GM04504 (cell line): ENCODE measurements around the gene SPINK7.

Source experiments
- DNase-seq: peaks from one replicate; pipeline ENCODE4 v3.0.0-alpha.2; 2012; ENCODE audit warnings: low read depth

Gene SPINK7

GRCh38 chr5:148343603-148344487 is 31.6 kb downstream of the SPINK7 start:
- DNase-seq: no peak

GRCh38 chr5:148347706-148348105 is 35.5 kb downstream of the SPINK7 start:
- DNase-seq: no peak

- DNase-seq: no peak
These were observed 40.5 kb downstream of the SPINK7 start for GRCh38 chr5:148352696-148353095.

GRCh38 chr5:148353634-148354033 is 41.4 kb downstream of the SPINK7 start:
- no peak for DNase-seq

- DNase-seq: no peak
These were observed 52.1 kb downstream of the SPINK7 start for GRCh38 chr5:148364343-148364742.
